ENCODE measurements around the gene PRKAG3.

DNA sequence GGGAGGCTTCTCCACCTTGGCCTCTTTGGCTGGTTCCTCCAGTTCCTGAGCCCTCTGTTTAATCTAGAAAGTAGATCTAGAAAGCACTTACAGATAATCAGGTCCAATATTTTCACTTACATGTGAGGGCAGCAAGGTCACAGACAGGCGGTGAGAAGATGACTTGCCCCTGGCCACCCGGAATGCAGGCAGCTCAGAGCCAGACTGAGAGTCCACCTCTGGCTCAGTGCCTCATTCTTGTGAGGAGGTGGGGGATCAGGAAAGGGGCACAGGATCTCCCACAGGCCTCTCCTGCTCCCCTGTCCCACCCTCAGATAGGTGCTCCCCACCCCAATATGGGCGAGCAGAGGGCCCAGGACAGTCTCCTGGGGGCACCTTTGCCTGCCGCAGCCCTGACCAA is 33.8 kb upstream of the PRKAG3 start:
- TF ChIP-seq CTCF (conservative IDR thresholded peaks at IDR 0.05; ENCODE audit: low read depth, low read length), result no peak
- TF ChIP-seq EZH2 (IDR thresholded peaks at IDR 0.05; ENCODE audit: borderline replicate concordance, low read depth, low read length, poor library complexity, severe bottlenecking), result no peak
